Keratinocyte (primary cell): Measurements from ENCODE around the gene CDH6. TPM values are rescaled to one million over a fixed set of nuclear protein-coding genes. Genes with fewer than 3 reads are reported as not detected.

Experiments used
- DNase-seq: peaks from one replicate; pipeline ENCODE4 v3.0.0-alpha.2; 2011; ENCODE audit warnings: low read depth, missing footprints, low spot score
- FAIRE-seq: peaks from 2 replicates; lab custom pipeline; 2011; peaks lifted over from hg19 to GRCh38; lab: Jason Lieb, UNC
- H2AFZ ChIP-seq: 2 replicates; pipeline ENCODE4 v1.6.0; 2012; ENCODE audit warnings: low read length, control low read depth, inconsistent platforms; ENCODE audit not compliant: control insufficient read depth
- H3K27ac ChIP-seq: 2 replicates; pipeline ENCODE4 v1.5.1; 2011; ENCODE audit warnings: low read length; ENCODE audit not compliant: control insufficient read depth, insufficient read depth
- H3K27me3 ChIP-seq: 3 replicates; pipeline ENCODE4 v1.6.0; 2011; ENCODE audit warnings: low read length; ENCODE audit not compliant: control insufficient read depth, insufficient read depth; ENCODE audit errors: extremely low read depth
- H3K36me3 ChIP-seq, 2 experiments: 2 replicates in 1 of 2; 3 replicates in 1 of 2; pipeline ENCODE4 v1.5.1; 2011; ENCODE audit warnings: low read length in 2 of 2, mild to moderate bottlenecking in 1 of 2; ENCODE audit not compliant: control insufficient read depth in 2 of 2, insufficient read depth in 2 of 2; ENCODE audit errors: extremely low read depth in 1 of 2
- H3K4me1 ChIP-seq: 3 replicates; pipeline ENCODE4 v1.5.1; 2011; ENCODE audit warnings: low read length; ENCODE audit not compliant: control insufficient read depth, insufficient read depth; ENCODE audit errors: extremely low read depth
- H3K4me2 ChIP-seq: 3 replicates; pipeline ENCODE4 v1.6.0; 2011; ENCODE audit warnings: low read depth, low read length; ENCODE audit not compliant: control insufficient read depth, insufficient read depth; ENCODE audit errors: extremely low read depth
- H3K4me3 ChIP-seq, 3 experiments: fragments of 200-600 bp in 1 of 3; sonication (generic) in 1 of 3; 2 replicates in 2 of 3; 3 replicates in 1 of 3; pipeline ENCODE4 v1.5.1; 2011 to 2016; ENCODE audit warnings: low read length in 3 of 3, mild to moderate bottlenecking in 3 of 3, control low read depth in 2 of 3, inconsistent platforms in 1 of 3, low read depth in 1 of 3, mixed read lengths in 1 of 3, mixed run types in 1 of 3, moderate library complexity in 1 of 3; ENCODE audit not compliant: control insufficient read depth in 2 of 3, insufficient read depth in 2 of 3; ENCODE audit errors: extremely low read depth in 1 of 3
- H3K79me2 ChIP-seq: 2 replicates; pipeline ENCODE4 v1.6.0; 2012; ENCODE audit warnings: low read length; ENCODE audit not compliant: control insufficient read depth, insufficient read depth
- H3K9ac ChIP-seq: 3 replicates; pipeline ENCODE4 v1.6.0; 2011; ENCODE audit warnings: low read length; ENCODE audit not compliant: control insufficient read depth, insufficient read depth; ENCODE audit errors: extremely low read depth
- H3K9me1 ChIP-seq: 3 replicates; pipeline ENCODE4 v1.6.0; 2011; ENCODE audit warnings: low read length; ENCODE audit not compliant: control insufficient read depth, insufficient read depth; ENCODE audit errors: extremely low read depth
- H3K9me3 ChIP-seq: 2 replicates; pipeline ENCODE4 v1.5.1; 2012; ENCODE audit warnings: low read depth, low read length; ENCODE audit not compliant: control insufficient read depth
- H4K20me1 ChIP-seq: 3 replicates; pipeline ENCODE4 v1.6.0; 2011; ENCODE audit warnings: low read length; ENCODE audit not compliant: control insufficient read depth, insufficient read depth; ENCODE audit errors: extremely low read depth
- EZH2 ChIP-seq: IDR thresholded peaks from one replicate; pipeline ENCODE4 v1.6.1; 2012; ENCODE audit warnings: inconsistent platforms, mild to moderate bottlenecking, low read length, moderate library complexity
- dilution Hi-C: fragments of 300-500 bp; cut with MboI; formaldehyde crosslinking; loops from one replicate; pipeline ENCODE4 v1.7.0; 2020; ENCODE audit warnings: low sequenced_read_pairs; ENCODE audit not compliant: extremely low pct_ligation_motif_present
- polyA plus RNA-seq, 5 experiments: library from polyadenylated mRNA; depleted of rRNA in 3 of 5; stranded (reverse) in 3 of 5; stranded (forward) in 1 of 5; unstranded in 1 of 5; fragments of >200 nt; gene quantifications; 1 replicate in 1 of 5; 2 replicates in 3 of 5; 3 replicates in 1 of 5; pipeline versions ENCODE4 v1.2.1 to v1.2.3, GENCODE V29; 2011 to 2012; ENCODE audit warnings: missing spikeins in 2 of 5, low read depth in 1 of 5, low replicate concordance in 1 of 5
- TF ChIP-seq, protein P1 (sequence below), 3 experiments: IDR thresholded peaks in 1 of 3; conservative IDR thresholded peaks in 1 of 3; optimal IDR thresholded peaks in 1 of 3; 2 replicates in 2 of 3; 3 replicates in 1 of 3; pipeline versions ENCODE3 to v1.5.1; 2011; ENCODE audit warnings: low read length in 3 of 3, mild to moderate bottlenecking in 3 of 3, moderate library complexity in 2 of 3, control low read depth in 1 of 3, inconsistent platforms in 1 of 3; ENCODE audit not compliant: insufficient read depth in 2 of 3; ENCODE audit errors: extremely low read depth in 1 of 3

The CDH6 gene
- polyA plus RNA-seq, 1 donor (not counting 4 experiments of a cell fraction or from before 2014, with no cell fraction given), result not detected

- TF ChIP-seq, protein P1, sequence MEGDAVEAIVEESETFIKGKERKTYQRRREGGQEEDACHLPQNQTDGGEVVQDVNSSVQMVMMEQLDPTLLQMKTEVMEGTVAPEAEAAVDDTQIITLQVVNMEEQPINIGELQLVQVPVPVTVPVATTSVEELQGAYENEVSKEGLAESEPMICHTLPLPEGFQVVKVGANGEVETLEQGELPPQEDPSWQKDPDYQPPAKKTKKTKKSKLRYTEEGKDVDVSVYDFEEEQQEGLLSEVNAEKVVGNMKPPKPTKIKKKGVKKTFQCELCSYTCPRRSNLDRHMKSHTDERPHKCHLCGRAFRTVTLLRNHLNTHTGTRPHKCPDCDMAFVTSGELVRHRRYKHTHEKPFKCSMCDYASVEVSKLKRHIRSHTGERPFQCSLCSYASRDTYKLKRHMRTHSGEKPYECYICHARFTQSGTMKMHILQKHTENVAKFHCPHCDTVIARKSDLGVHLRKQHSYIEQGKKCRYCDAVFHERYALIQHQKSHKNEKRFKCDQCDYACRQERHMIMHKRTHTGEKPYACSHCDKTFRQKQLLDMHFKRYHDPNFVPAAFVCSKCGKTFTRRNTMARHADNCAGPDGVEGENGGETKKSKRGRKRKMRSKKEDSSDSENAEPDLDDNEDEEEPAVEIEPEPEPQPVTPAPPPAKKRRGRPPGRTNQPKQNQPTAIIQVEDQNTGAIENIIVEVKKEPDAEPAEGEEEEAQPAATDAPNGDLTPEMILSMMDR (optimal IDR thresholded peaks at IDR 0.05 in 1 of 3, IDR thresholded peaks at IDR 0.05 in 1 of 3, conservative IDR thresholded peaks at IDR 0.05 in 1 of 3; ENCODE audit: extremely low read depth in 1 of 3, insufficient read depth in 2 of 3, low read length in 3 of 3), result no peak
- TF ChIP-seq EZH2, result no peak
- H3K9me1 ChIP-seq, result no peaks in the 10 kb centered on the region
- no peaks in the 10 kb centered on the region for H4K20me1 ChIP-seq
- H3K4me3 ChIP-seq, result no peak overlapping the region
- H3K4me2 ChIP-seq, result no peak overlapping the region
- H3K4me1 ChIP-seq, result no peaks in the 10 kb centered on the region
- H3K9me3 ChIP-seq, result no peaks in the 10 kb centered on the region
- no peak overlapping the region for H3K9ac ChIP-seq
- no peak overlapping the region for H2AFZ ChIP-seq
- dilution Hi-C loops, result no loop called here
- FAIRE-seq (no peak), DNase-seq (no peak)
- H3K79me2 ChIP-seq, result no peaks in the 10 kb centered on the region
- no peaks in the 10 kb centered on the region for H3K36me3 ChIP-seq
- no peak overlapping the region for H3K27ac ChIP-seq
- H3K27me3 ChIP-seq, result no peaks in the 10 kb centered on the region
Measured at GRCh38 chr5:31357038-31357437, 163.6 kb downstream of the CDH6 start.

- H3K9ac ChIP-seq, result no peak overlapping the region
- H3K79me2 ChIP-seq, result no peaks in the 10 kb centered on the region
- no peaks in the 10 kb centered on the region for H3K36me3 ChIP-seq
- no peak overlapping the region for H2AFZ ChIP-seq
- DNase-seq (no peak), FAIRE-seq (no peak)
- no peaks in the 10 kb centered on the region for H3K27me3 ChIP-seq
- dilution Hi-C loops, result no loop called here
- no peaks in the 10 kb centered on the region for H3K4me1 ChIP-seq
- TF ChIP-seq, protein P1 (optimal IDR thresholded peaks at IDR 0.05 in 1 of 3, IDR thresholded peaks at IDR 0.05 in 1 of 3, conservative IDR thresholded peaks at IDR 0.05 in 1 of 3; ENCODE audit: extremely low read depth in 1 of 3, insufficient read depth in 2 of 3, low read length in 3 of 3), result no peak
- TF ChIP-seq EZH2, result no peak
- no peaks in the 10 kb centered on the region for H3K9me1 ChIP-seq
- no peaks in the 10 kb centered on the region for H3K9me3 ChIP-seq
- H3K4me2 ChIP-seq, result no peak overlapping the region
- H3K27ac ChIP-seq, result no peak overlapping the region
- no peaks in the 10 kb centered on the region for H4K20me1 ChIP-seq
- H3K4me3 ChIP-seq, result no peak overlapping the region
Measured at GRCh38 chr5:31359839-31360238, 166.4 kb downstream of the CDH6 start.
